ENCODE data around the gene CLK1.
A peak's percentile ranks its signal among the peaks of the same experiment; 100 is the strongest.
"Not testable (repeated sequence)": the region's sequence is repeated elsewhere in the genome, so short reads cannot be mapped to it uniquely, and the experiment has no call there.

CLK1 gene

DNA sequence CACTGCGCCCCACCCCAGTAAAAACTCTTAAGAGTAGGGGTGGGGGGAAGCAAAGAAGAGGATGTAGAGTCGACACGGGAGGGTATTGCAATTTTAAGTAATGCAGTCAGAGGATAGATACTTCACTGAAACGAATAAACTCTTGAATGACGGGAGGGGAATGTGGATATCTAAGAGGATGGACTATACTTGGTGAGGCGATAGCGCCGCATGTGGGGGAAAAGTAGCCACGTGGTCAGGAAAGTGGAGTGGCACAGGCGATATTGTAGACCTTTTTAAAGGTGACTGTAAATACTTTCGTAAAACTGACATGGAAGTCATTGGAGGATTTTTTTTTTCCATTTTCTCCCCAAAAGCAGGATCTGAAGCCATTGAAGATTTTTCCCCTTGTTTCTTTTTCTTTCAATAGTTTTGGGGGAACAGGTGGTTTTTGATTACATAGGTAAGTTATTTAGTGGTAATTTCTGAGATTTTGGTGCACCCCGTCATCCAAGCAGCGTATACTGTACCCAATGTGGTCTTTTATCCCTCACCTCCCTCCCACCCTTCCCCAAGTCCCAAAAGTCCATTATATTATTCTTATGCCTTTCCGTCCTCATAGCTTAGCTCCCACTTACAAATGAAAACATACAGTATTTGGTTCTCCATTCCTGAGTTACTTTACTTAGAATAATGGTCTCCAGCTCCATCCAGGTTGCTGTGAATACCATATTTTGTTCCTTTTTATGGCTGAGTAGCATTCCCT is 13.8 kb downstream of the CLK1 start:
- no peak for DNase-seq

DNA sequence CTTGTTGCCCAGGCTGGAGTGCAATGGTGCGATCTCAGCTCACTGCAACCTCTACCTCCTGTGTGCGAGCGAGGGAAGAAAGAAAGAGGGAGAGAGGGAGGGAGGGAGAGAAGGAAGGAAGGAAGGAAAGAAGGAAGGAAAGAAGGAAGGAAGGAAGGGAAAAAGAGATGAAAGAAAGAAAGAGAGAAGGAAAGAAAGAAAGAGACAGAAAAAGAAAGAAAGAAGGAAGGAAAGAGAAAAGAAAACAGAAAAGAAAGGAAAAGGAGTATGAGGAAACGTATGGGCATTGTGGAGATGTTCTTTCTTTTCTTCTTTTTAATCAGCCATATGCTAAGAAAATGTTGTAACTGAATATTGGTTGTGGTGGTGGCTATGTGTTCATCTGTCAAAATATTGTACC is 16.5 kb downstream of the CLK1 start:
- DNase-seq = no peak

DNA sequence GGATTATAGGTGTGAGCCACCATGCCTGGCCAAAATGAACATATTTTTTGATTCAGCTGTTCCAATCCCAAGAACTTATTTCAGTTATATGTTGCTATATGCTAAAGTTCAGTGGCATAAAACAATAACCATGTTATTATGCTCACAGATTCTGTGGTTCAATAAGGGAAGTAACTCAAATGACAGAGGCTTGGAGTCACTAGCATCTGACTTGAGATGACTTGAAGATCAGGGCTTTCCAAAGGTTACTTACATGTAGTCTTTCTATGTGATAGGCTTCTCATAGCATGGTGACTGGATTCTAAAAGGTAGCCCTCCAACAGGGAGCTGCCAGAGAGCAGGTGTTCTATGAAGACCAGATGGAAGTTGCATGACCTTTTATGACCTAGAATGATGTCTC is 17.2 kb downstream of the CLK1 start:
- no peak for DNase-seq

- DNase-seq = no peak
These were observed 18.7 kb downstream of the CLK1 start for GRCh38 chr2:200845669-200846325.

DNA sequence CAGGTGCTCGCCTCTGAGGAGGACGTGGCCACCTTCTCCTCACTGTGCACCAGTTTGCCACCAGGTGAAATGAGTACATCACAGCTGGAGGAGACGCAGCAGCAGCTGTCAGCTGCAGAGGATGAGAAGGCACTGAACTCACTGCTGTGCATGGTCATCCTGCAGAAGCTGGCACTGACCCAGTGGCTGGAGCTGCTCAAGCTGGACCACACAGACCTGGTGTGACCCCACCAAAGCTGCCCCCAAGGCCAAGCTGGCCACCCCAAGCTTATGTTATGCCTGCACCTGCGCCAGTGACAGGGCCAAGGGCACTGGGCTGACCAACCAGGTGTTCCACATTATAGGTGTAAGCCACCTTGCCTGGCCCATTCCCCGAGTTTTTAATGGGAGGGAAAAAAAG is 19.3 kb downstream of the CLK1 start:
- DNase-seq = no peak

- DNase-seq = no peak
These were observed 20.2 kb downstream of the CLK1 start for GRCh38 chr2:200843993-200844948.

GRCh38 chr2:200839513-200839912 is 24.9 kb downstream of the CLK1 start:
- no peak for DNase-seq

DNA sequence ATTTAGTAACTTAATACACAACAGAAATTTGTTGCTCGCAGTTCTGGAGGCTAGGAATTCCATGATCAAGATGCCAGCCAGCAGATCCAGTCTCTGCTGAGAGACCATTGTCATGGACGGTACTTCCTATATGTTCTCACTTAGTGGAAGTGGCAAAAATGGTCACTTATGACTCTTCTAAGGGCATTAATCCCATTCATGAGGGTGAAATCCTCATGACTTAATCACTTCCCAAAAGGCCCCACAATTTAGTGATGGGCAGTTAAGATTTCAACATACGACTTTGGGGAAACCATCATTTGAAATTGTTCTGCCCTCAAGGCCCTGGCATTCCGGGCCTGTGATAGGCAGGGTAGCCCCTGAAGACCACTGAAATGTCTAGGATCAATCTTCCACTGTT is 29.8 kb downstream of the CLK1 start:
- DNase-seq = no peak

GRCh38 chr2:200829258-200829655 is 35.2 kb downstream of the CLK1 start:
- DNase-seq = no peak

- DNase-seq = no peak
These were observed 35.7 kb downstream of the CLK1 start for GRCh38 chr2:200828572-200829257.

GRCh38 chr2:200828104-200828503 is 36.4 kb downstream of the CLK1 start:
- no peak for DNase-seq

DNA sequence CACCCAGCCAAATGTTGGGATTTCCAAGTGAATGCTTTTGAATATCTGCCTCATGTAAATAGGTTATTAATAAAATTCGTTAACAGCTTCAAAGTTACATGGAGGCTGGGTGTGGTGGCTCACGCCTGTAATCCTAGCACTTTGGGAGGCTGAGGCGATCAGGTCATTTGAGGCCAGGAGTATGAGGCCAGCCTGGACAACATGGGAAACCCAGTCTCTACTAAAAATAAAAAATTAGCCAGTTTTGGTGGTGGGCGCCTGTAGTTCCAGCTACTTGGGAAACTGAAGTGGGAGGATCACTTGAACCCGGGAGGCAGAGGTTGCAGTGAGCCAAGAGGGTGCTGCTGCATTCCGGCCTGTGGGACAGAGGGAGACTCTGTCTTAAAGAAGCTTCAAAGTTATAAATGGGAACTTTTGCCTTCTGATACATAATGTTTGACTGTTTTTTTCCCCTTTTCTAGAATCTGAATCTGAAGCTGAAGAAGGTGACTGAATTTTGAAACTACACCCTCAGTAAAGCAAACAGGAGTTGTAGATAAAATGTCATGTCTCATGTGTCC is 42.7 kb downstream of the CLK1 start:
- no peak for DNase-seq

DNA sequence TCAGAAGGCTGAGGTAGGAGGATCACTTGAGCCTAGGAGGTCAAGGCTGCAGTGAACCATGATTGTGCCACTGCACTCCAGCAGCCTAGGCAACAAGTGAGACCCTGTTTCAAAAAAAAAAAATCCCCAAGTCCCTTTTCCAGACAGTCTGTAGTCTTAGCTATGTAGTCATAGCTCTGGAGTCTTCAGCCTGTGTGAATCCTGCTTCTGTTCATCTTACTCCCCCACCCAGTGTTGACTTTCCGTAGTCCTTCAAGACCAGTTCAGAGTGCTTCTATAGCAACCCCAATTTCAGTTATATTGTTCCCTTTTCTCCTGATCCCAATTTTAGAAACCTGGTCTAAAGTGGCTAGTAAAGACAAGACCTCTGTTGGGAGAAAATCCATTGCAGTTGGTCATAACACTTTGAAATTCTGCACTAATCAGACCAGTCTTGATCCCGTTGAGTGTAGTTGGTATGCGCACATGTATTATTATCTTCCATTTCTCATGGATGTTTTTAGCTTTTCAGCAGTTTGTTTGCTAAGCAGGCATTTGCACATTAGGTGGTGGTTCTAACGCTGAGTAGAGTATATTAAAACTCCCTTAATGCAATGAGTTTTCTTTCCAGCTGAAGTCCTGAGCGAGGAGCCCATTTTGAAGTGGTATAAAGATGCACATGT is 43.8 kb downstream of the CLK1 start:
- DNase-seq = no peak

DNA sequence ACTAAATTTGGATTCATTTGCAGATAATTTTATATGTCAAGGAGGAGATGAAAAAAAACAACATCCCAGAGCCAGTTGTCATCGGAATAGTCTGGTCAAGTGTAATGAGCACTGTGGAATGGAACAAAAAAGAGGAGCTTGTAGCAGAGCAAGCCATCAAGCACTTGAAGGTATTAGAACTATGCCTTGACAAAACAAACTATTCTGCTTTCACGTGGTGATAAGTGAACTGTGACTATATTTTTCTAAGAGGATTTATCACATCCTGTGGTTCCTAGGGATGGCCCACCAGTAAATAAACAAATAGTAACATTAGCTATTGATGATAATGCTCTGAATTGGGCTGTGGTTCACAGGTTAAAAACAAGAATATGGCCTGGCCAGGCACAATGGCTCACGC is 45.7 kb downstream of the CLK1 start:
- DNase-seq = not testable (repeated sequence)

DNA sequence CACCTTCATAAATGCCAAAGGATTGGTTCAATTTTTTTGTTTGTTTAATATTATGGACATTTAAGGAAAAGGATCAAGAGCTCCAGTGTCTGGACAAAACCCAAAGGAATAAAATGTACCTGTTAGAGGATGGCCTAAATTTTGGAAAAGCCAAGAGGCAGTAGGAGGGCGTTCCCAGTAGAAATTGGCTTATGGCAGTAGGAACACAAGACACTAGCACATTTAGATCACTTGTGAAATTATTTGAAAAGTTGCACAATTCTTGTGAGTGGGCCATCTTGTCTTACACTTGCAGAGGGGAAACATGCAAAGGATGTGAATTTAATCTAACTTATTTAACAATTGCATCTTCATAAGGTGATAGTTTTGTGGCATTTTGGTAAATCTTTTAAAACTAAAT is 49.5 kb downstream of the CLK1 start:
- DNase-seq = no peak

GRCh38 chr2:200814276-200814815 is 50.1 kb downstream of the CLK1 start:
- DNase-seq = peak; percentile 52

DNA sequence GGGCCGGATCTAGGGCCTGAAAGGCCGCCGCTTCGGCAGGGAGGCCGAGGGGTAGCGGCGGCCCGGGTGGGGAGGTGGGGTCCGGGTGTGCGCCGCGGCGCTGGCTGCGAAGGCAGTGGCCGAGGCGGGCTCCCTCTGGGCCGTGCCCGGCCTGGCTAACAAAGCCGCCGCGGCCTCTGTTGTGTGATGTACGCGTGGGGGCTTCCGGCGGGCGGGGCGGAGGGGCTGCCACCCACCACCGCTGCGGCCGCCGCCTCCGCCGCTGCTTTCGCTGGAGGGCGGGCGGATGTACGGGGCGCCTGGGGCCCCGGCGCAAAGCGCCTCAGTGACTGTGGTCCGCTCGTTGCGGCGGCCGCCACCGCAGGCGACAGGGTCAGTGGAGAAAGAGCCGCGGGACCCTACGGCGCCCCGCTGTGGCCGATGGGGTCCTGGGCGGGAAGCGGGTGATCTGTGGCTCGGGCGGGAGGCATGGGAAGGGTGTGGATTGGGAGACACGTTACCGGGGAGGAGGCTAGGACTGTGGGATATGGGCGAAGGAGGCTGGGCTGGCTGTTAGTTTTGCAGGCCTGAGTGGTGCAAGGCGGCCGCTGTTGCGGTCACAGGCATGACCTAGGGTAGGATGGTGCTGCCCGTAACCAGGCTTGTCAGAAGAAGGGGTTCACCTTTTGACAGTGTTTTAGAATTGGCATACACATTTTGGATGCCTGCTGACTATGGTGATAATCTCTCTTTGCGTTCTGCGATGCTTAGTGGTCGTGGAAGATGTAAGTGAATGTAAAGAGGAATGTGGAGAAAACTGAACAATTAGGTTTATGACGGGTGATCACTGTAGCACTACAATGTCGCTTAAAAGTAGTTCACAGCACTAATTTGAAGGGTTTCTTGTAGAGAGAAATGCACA is 52.1 kb downstream of the CLK1 start:
- DNase-seq = peak; percentile 72

- peak; percentile 99 for DNase-seq
These were observed 52.9 kb downstream of the CLK1 start, which contains the start of gene BZW1 for GRCh38 chr2:200811333-200812121. TSS of gene BZW1 (plus strand) at chr2:200811910. CDS start at chr2:200813218, 1,308 bp downstream.

- DNase-seq = no peak
These were observed 53.5 kb downstream of the CLK1 start for GRCh38 chr2:200810998-200811332.
